ENCODE data around the gene BCAS4.
"Not testable (repeated sequence)": the region's sequence is repeated elsewhere in the genome, so short reads cannot be mapped to it uniquely, and the experiment has no call there.

BCAS4 gene

DNA sequence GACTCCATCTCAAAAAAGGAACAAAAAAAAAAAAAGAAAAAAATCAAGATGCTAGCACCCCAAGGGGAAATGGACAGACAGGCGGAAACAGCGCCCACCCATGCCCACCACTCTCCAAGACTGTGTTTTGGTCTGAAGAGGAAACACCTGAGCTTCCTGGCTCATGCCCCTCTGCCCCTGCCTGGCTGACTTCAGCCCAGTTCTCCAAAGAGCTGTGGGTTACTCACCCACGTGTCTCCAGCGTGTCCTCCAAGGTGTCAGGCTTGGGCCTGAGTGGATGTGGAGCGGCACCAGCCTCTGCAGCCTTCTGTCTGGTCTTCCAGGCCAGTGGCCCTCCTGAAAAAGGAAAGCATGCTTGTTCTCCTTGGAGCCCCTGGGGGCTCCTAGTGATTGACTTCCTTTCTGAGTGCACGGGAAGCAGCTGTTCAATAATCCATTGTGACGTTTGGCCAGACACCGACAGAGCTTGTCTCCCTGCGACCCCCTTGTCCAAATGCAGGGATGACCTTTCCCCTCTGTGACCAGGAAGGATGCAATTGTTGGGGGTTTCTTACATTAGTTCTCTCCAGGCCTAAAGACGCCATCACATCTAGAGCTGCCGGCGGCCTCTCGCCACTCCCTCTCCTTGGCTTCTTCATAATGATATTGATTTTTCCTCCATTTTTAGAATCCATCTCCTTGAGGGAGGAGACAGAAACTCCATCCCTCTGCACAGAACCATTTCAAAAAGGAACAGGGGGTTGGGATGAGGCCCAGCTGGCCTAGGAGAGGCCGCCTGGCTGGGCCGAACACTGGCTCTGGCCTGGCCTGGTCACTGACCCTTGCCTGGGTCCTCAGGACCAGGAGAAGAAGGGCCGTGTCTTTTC, 77.9 kb downstream of the BCAS4 start:
- in situ Hi-C loops (cut with HindIII; ENCODE audit: low sequenced_read_pairs) = no loop called here

DNA sequence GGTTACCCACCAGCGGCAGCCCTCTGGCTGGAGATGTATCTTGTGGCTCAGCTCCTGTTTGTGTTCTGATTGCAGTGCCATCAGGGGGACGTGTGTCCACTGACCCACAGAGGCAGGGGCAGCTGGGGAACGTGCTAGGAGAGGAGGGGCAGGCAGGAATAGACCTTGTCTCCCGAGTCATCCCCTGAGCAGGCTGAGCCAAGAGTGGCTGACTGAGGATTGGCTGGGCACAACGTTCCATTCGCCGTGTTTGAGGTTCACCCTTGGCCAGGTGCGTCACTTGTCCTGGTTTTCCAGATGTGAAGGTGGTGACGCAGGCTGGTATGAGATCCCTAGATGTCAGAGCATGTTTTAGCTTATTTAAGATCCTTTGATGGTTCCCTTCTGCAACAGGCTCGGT, 78.7 kb downstream of the BCAS4 start:
- in situ Hi-C loops (cut with HindIII; ENCODE audit: low sequenced_read_pairs) = no loop called here

GRCh38 chr20:50874111-50874757, 79.4 kb downstream of the BCAS4 start:
- in situ Hi-C loops (cut with HindIII; ENCODE audit: low sequenced_read_pairs) = no loop called here

DNA sequence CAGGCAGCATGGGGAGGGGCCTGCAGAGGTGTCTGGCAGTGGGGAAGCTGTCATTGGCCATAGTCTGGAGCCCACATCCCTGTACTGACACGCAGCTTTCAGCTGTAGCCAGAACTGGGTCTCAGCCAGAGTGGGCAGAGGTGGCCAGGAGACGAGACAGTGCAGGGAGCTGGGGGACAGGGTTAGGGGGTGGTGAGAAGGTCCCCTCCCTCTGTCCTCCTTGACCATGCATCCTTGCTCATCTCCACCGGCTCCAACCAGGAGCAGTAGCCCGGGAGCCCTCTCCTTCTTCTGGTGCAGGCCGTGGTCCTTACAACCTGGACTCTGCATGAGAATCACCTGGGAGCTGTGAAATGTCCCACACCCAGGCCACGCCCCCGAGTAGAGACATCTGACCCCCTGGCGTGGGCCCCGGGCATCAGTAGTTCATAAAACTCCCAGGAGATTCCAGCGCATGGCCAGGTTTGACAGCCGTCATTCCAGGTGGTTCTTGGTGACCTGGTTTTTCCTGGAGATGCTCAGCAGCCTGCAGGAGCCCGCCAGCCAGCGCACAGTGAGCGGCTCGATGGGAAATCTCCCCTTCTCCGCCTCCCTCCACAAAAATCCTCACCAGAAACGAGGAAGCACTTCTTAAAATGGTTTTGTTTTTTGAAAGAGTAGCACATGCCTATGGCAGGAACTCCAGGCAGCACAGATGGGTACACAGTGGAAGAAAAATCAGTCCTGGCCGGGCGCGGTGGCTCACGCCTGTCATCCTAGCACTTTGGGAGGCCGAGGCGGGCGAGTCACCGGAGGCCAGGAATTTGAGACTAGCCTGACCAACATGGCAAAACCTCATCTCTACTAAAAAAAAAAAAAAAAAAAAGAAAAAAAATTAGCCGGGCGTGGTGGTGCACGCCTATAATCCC, 80.2 kb downstream of the BCAS4 start:
- in situ Hi-C loops (cut with HindIII; ENCODE audit: low sequenced_read_pairs) = no loop called here

DNA sequence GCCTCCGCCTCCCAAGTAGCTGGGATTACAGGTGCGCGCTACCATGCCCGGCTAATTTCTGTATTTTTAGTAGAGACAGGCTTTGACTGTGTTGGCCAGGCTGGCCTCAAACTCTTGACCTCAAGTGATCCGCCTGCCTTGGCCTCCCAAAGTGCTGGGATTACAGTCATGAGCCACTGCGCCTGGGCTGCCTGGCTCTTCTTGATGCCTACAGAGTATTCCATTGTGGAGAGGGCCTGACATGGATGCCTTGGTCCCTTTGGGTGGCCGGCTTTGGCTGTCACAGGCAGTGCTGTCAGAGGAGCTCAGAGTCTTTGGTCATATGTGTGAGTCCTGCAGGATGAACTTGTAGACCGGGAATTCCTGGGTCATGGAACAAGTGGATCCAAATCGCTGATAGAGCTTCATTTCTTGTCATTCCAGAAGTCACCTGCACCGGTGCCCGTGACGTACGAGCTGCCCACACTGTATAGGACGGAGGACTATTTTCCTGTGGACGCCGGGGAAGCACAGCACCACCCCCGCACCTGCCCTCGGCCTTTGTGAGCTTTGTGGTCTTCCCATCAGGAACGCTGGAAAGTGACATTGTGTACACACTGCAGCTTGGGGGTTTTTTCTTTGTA, 81.3 kb downstream of the BCAS4 start:
- in situ Hi-C loops (cut with HindIII; ENCODE audit: low sequenced_read_pairs) = no loop called here

GRCh38 chr20:50876816-50877215, 82.0 kb downstream of the BCAS4 start:
- in situ Hi-C loops (cut with HindIII; ENCODE audit: low sequenced_read_pairs) = no loop called here

DNA sequence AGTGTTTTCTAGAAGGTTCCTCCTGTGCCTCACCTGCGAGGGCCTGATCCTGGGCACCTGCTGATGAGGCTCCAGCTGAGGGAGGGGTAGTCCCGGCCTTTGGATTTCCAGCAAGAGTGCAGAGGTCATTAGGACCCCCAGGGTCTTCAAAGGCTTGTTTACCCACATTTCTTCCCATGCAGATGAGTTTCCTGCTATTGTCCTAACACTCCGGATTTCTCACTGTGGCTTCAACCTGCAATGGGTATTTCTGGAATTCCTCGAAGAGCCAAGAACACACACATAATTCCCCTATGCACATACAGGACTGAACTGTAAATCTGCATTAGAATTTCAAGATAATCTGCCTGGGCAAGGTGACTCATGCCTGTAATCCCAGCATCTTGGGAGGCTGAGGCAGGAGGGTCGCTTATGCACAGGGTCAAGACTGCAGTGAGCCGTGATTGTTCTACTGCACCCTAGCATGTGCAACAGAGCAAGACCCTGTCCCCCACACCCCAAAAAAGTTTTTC, 82.4 kb downstream of the BCAS4 start:
- in situ Hi-C loops (cut with HindIII; ENCODE audit: low sequenced_read_pairs) = no loop called here

DNA sequence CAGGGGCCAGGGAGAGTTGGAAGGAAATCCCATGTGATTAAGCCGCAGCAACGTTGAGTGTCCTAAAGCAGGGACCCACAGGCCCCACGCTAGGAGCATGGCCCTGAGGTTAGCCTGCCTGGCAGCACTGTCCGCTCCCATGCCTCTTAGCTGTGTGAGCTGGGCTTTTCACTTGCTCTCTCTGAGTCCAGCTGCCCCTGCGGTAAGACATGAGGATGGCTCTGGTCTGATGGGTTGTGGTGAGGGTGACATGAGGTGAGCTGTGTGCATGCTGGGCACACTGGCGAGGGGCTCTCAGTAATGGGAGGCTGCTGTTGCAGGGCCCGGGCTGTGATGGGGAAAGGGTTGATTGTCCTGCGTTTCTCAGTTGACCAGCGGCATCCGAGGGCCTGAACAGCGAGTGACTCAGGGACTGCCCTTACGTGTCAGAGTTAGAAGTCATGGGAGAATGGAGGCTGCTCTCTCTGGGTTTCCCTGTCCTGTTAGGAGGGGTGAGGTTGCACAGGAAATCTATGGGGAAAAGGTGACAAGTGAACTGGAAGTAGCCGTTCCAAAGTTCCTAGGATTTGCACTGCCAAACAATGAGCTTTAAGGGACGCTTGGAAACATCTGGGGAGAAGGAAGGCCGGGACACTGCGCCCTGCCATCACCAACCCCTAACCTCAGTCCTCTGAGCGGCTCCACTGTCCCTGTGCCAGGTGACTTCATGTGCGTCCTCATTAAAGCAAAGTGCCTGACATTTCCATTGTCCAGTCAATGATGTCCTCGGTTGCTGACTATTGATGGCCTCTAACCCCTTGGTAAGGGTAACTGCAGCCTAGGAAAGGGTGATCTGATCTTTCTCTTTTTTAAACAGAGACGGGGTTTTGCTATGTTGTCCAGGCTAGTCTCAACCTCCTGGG, 85.0 kb downstream of the BCAS4 start:
- in situ Hi-C loops (cut with HindIII; ENCODE audit: low sequenced_read_pairs) = no loop called here

- in situ Hi-C loops (cut with HindIII; ENCODE audit: low sequenced_read_pairs) = not testable (repeated sequence)
These were observed 87.0 kb downstream of the BCAS4 start for GRCh38 chr20:50881759-50882424.

- in situ Hi-C loops (cut with HindIII; ENCODE audit: low sequenced_read_pairs) = no loop called here
These were observed 89.0 kb downstream of the BCAS4 start for GRCh38 chr20:50883856-50884255.

DNA sequence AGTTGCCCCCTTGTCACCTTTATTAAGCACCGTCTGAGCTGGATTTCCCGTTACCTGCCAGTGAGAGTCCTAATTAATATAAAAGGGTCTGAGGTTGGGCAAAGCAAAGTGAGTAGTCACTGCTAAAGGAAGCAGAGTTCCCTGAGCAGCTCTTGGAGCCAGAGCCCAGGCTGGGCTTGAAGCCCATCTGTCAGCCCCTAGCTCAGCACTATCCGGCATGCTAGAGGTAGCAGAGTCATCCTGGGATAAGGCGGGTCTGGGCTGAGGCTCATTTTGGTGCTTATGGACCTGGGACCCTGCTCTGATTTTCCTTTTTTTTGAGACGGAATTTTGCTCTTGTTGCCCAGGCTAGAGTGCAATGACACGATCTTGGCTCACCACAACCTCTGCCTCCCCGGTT, 90.2 kb downstream of the BCAS4 start:
- in situ Hi-C loops (cut with HindIII; ENCODE audit: low sequenced_read_pairs) = no loop called here

DNA sequence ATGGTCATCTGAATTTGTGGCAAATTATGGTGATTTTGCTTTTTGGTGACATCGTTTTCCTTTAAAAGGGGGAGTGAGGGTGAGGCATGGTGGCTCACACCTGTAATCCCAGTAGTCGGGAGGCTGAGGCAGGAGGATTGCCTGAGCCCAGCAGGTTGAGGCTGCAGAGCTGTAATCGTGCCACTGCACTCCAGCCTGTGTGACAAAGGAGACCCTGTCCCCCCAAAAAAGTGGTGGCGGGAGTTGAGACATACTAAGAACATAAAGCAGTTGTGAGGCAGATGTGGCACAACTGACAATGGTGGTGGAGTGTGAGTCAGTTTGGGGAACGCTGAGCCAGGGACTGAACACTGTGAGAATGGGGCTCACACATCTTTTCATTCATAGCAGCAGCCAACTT, 90.9 kb downstream of the BCAS4 start:
- in situ Hi-C loops (cut with HindIII; ENCODE audit: low sequenced_read_pairs) = no loop called here

DNA sequence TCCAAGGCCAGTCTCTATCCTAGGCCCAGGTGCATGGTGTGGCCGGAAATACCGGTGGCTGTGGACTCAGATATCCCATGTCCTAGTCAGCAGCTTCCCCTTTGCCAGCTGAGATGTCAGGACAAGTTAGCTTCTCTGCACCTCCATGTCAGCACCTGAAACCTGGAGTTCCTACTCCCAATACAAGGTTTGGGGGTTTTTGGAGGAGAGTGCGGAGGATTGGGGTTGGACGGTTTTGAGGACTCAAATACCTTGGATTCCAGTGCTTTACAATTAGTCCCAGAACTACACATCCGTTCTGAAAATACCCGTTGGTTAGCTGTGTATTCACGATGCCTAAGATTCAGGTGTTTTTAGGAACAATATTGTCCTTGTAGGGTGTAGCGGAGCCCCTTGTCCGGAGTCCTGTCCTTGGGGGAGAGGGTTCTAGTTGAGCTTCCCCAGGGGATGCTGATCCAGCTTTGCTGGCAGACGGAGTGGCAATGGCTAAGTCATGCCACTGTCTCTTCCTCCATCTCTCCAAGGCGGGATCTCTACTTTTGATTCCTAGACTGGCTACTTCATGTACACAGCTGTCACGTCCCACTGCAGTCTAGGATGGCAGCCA, 91.4 kb downstream of the BCAS4 start:
- in situ Hi-C loops (cut with HindIII; ENCODE audit: low sequenced_read_pairs) = no loop called here

GRCh38 chr20:50887576-50887975, 92.7 kb downstream of the BCAS4 start:
- in situ Hi-C loops (cut with HindIII; ENCODE audit: low sequenced_read_pairs) = no loop called here

GRCh38 chr20:50891138-50891537, 96.3 kb downstream of the BCAS4 start:
- in situ Hi-C loops (cut with HindIII; ENCODE audit: low sequenced_read_pairs) = no loop called here

- in situ Hi-C loops (cut with HindIII; ENCODE audit: low sequenced_read_pairs) = no loop called here
These were observed 97.5 kb downstream of the BCAS4 start for GRCh38 chr20:50892394-50892793.

GRCh38 chr20:50893620-50894019, 98.8 kb downstream of the BCAS4 start:
- in situ Hi-C loops (cut with HindIII; ENCODE audit: low sequenced_read_pairs) = no loop called here

DNA sequence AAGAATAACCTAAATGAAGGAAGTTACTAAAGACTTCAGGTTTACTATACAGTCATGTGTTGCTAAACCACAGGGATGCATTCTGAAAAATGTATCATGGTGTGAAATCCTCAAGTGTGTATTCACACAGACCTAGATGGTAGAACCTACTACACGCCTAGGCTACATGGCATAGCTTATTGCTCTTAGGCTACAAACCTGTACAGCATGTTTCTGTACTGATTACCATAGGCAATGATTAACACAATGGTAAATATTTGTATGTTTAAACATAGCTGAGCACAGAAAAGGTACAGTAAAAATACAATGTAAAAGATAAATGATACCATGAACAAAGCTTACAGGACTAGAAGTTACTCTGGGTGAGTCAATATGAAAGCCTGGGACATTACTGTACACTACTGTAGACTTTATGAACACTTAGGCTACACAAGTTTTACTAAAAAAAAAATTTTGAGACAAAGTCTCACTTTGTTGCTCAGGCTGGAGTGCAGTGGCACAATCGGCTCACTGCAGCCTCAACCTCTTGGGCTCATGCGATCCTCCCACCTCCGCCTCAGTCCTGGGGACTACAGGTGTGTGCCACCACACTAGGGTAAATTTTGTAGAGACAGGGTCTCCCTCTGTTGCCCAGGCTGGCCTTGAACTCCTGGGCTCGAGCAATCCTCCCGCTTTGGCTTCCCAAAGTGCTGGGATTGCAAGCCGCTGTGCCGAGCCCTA, 100.4 kb downstream of the BCAS4 start:
- in situ Hi-C loops (cut with HindIII; ENCODE audit: low sequenced_read_pairs) = loop anchor here (5.0 kb wide), 1 partner anchor 63 kb away; no protein-coding TSS in a partner anchor
